Heart left ventricle (tissue), 16 donors: Measurements from ENCODE around the gene NFASC. TPM values are rescaled to one million over a fixed set of nuclear protein-coding genes. Genes with fewer than 3 reads are reported as not detected.
A peak's percentile ranks its signal among the peaks of the same experiment; 100 is the strongest.

Experiments
- ATAC-seq, 4 donors: fragments of 200-7000 bp; cut with Tn5 transposase; one replicate each; pipeline ENCODE4 v1.9.1; 2020 to 2022; ENCODE audit warnings: moderate library complexity in 4 of 4, mild to moderate bottlenecking in 3 of 4, moderate number of reproducible peaks in 1 of 4
- DNase-seq, 5 donors: peaks; one replicate each; pipeline ENCODE4 v3.0.0-alpha.2; 2020
- H3K27ac ChIP-seq, 12 donors: fragments of 200-600 bp; sonication (generic) in 4 of 12; one replicate each; pipeline versions ENCODE4 v1.5.0 to v1.8.0; 2016 to 2022; ENCODE audit warnings: mild to moderate bottlenecking in 2 of 12
- H3K27me3 ChIP-seq, 9 donors: fragments of 200-600 bp; sonication (generic) in 2 of 9; one replicate each; pipeline versions ENCODE4 v1.5.1 to v1.8.0; 2016 to 2022; ENCODE audit warnings: mild to moderate bottlenecking in 3 of 9
- H3K36me3 ChIP-seq, 9 donors: fragments of 200-600 bp; sonication (generic) in 2 of 9; one replicate each; pipeline versions ENCODE4 v1.5.0 to v1.8.0; 2018 to 2022; ENCODE audit warnings: mild to moderate bottlenecking in 2 of 9
- H3K4me1 ChIP-seq, 12 donors: fragments of 200-600 bp; sonication (generic) in 4 of 12; one replicate each; pipeline versions ENCODE4 v1.5.0 to v1.8.0; 2016 to 2022; ENCODE audit warnings: mild to moderate bottlenecking in 3 of 12
- H3K4me3 ChIP-seq, 12 donors: fragments of 200-600 bp; sonication (generic) in 4 of 12; one replicate each; pipeline versions ENCODE4 v1.5.0 to v1.8.0; 2017 to 2022; ENCODE audit warnings: mild to moderate bottlenecking in 9 of 12, moderate library complexity in 4 of 12
- H3K9me3 ChIP-seq, 12 donors: fragments of 200-600 bp; sonication (generic) in 4 of 12; one replicate each; pipeline versions ENCODE4 v1.5.0 to v1.8.0; 2016 to 2022; ENCODE audit warnings: mild to moderate bottlenecking in 1 of 12
- POLR2A ChIP-seq, 2 donors: fragments of 450-650 bp; IDR thresholded peaks; one replicate each; pipeline ENCODE4 v1.6.1; 2017; ENCODE audit warnings: antibody characterized with exemption in 2 of 2, mild to moderate bottlenecking in 2 of 2, moderate library complexity in 2 of 2
- WGBS, 4 donors: extraction: QIAGEN DNeasy Blood & Tissue Kit in 2 of 4; methylation state at CpG; one replicate each; pipeline versions ENCODE4 v1.1.5 to v1.1.7; 2013 to 2018; 5-methylcytosine and 5-hydroxymethylcytosine counted together
- intact Hi-C, 10 donors: fragments of 100-400 bp; cut with DNase I; formaldehyde crosslinking; loops; one replicate each; pipeline versions ENCODE4 v1.11.1 to v1.14.2; 2022
- polyA plus RNA-seq, 2 donors: library from polyadenylated mRNA; stranded (reverse); fragments of 200-250 nt; gene quantifications; one replicate each; pipeline ENCODE4 v1.2.3, GENCODE V29; 2013
- total RNA-seq, 9 donors: library from RNA; depleted of rRNA in 2 of 9; stranded (reverse); fragments of >200 nt in 2 of 9; fragmentation: NEBNext Ultra II Directional in 3 of 9; extraction: Animal tissue kit (Norgen Biotek cat#: 25700) in 3 of 9; gene quantifications; one replicate each; pipeline versions ENCODE4 v1.1.0 to v1.2.4, GENCODE V29; 2016 to 2023
- TF ChIP-seq, protein P1 (sequence below), 12 donors: fragments of 200-600 bp; sonication (generic) in 4 of 12; IDR thresholded peaks; one replicate each; pipeline versions ENCODE4 v1.5.0 to v1.8.0; 2018 to 2022; ENCODE audit warnings: antibody characterized with exemption in 12 of 12, mild to moderate bottlenecking in 5 of 12
- donor health status: ischemic (EF 13 %, LVEDD 7.1; RV severe dilation, severe dysfunction).
- donor health status: healthy with polysubstance abuse.
- donor health status: DM: no; HTN: yes; CAD: no.
- donor health status: DM: no; HTN: no; CAD: no.
- donor health status: ischemic (EF 25% LVEDD 6.9; RV normal size, moderate dysfunction).
- donor health status: ischemic (EF 25% LVEDD 5.7; RV mildly dilated, moderate dysfunction).
- donor health status: healthy.
- donor health status: DM: yes; HTN: yes; CAD: no.
- donor health status: ischemic (EF 35%, LVEDD 5.7; RV mildly dilated, moderate dysfunction).
- donor health status: nonischemic (EF 11% LVEDD 7.7; RV severe dilation, severe dysfunction).
- donor health status: DM: yes; HTN: yes; CAD: no.
- donor health status: PGD.
- donor health status: ischemic (EF 29% LVEDD 5.4; RV normal size, mild dysfunction).
- donor health status: nonischemic (EF 23%, LVEDD 6.1; RV moderate dilation, normal function).

Gene NFASC
- total and polyA plus RNA-seq, 11 donors: 2.5 to 14.6 (median 10.3) TPM

DNA sequence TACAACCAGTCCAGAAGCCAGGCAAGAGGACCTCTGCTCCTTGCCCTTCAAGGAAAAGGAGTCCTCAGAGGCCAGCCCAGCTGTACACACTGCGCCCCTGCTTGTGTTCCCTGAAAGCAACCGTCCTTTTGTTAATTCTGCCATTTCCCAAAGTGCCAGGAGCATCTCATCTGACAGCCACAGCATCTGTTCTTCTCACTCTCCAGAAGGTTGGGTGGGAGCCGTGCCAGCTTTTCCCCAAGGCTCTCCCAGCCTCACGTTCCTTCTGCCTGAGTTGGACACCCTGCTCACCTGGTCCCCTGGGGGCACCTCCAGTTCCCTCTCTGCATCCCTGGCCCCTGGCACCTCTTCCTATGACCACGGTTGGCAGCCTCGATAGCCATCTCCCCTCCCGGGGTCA is 161.8 kb downstream of the NFASC start:
- no peaks in the 10 kb centered on the region for H3K9me3 ChIP-seq
- H3K27me3 ChIP-seq: peaks cover 0 to 6% (median 0%) of the 10 kb centered on the region in 9 donors
- ATAC-seq (no peak), DNase-seq (no peak)
- H3K4me3 ChIP-seq: no peak overlapping the region
- no peaks in the 10 kb centered on the region for H3K36me3 ChIP-seq
- 79 to 87% (median 84%) methylated on average over 7 of the region's 7 CpGs for WGBS, 4 donors
- intact Hi-C loops: no loop called here
- TF ChIP-seq, protein P1, sequence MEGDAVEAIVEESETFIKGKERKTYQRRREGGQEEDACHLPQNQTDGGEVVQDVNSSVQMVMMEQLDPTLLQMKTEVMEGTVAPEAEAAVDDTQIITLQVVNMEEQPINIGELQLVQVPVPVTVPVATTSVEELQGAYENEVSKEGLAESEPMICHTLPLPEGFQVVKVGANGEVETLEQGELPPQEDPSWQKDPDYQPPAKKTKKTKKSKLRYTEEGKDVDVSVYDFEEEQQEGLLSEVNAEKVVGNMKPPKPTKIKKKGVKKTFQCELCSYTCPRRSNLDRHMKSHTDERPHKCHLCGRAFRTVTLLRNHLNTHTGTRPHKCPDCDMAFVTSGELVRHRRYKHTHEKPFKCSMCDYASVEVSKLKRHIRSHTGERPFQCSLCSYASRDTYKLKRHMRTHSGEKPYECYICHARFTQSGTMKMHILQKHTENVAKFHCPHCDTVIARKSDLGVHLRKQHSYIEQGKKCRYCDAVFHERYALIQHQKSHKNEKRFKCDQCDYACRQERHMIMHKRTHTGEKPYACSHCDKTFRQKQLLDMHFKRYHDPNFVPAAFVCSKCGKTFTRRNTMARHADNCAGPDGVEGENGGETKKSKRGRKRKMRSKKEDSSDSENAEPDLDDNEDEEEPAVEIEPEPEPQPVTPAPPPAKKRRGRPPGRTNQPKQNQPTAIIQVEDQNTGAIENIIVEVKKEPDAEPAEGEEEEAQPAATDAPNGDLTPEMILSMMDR (IDR thresholded peaks at IDR 0.05): no peak
- no peaks in the 10 kb centered on the region for H3K4me1 ChIP-seq
- no peak overlapping the region for H3K27ac ChIP-seq

DNA sequence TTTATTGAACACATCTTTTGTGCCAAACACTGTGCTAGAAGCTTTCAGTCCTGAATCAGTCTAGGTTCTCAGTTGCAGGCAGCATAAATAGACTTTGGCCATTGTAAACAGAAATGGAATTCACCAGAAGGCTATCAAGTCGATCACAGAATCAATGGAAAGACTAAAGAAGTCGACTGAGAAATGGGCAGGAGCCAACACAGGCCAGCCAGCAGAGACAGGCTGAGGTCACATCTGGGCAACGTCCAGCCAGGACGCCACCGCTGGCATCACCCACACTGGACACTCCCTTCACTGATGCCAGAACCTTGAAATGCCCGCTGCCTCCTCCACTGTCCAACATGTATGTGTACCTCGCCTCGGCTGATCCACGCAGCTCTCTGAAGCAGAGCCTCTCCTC is 166.9 kb downstream of the NFASC start:
- H3K4me1 ChIP-seq: no peaks in the 10 kb centered on the region
- DNase-seq (no peak), ATAC-seq (no peak)
- TF ChIP-seq POLR2A (IDR thresholded peaks at IDR 0.05): no peak
- TF ChIP-seq, protein P1 (IDR thresholded peaks at IDR 0.05): no peak
- intact Hi-C loops: no loop called here
- no peak overlapping the region for H3K4me3 ChIP-seq
- 85 to 90% (median 87%) methylated on average over 9 of the region's 9 CpGs for WGBS, 4 donors
- H3K27me3 ChIP-seq: peaks cover 0 to 20% (median 3%) of the 10 kb centered on the region in 9 donors
- H3K36me3 ChIP-seq: no peaks in the 10 kb centered on the region
- no peak overlapping the region for H3K27ac ChIP-seq
- H3K9me3 ChIP-seq: no peaks in the 10 kb centered on the region

DNA sequence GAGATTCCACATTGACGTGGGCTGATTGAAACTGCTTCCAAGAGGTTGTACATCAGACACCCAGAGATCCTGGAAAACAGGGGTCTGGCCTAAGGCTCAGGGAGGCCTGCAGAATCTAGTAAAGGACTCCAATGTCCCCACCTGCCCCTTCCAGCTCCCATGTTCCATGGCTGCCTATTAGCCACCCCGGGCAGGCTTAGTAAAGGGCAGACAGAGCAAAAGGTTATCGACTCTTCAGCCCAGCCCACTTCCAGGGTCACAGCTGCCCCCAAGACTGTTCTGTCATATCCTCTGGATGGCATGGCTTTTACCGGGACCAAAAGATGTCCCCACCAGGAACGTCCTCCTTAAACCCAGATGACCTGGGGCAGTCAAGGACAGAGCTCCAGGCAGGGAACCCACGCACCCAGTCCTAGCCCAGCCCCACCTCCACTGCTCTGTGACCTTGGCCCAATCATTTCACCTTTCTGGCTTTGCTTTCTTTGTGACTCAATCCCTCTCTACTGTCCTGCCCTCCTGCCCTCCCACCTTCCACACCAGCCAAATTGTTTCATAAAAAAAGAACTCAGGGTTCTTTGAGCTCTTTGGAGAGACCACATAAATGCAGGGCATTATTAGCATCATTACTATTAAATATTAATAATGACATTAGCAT is 167.6 kb downstream of the NFASC start:
- DNase-seq (no peak), ATAC-seq (peak in 1 of 4 donors; percentile 26)
- H3K27ac ChIP-seq: no peak overlapping the region
- no peaks in the 10 kb centered on the region for H3K36me3 ChIP-seq
- intact Hi-C loops: no loop called here
- H3K4me3 ChIP-seq: no peak overlapping the region
- H3K4me1 ChIP-seq: peaks cover 0 to 7% (median 0%) of the 10 kb centered on the region in 12 donors
- H3K9me3 ChIP-seq: no peaks in the 10 kb centered on the region
- H3K27me3 ChIP-seq: peaks cover 1 to 23% (median 7%) of the 10 kb centered on the region in 9 donors
- 76 to 79% (median 77%) methylated on average over 6 of the region's 6 CpGs for WGBS, 4 donors
- no peak for TF ChIP-seq POLR2A (IDR thresholded peaks at IDR 0.05)
- TF ChIP-seq, protein P1 (IDR thresholded peaks at IDR 0.05): no peak

DNA sequence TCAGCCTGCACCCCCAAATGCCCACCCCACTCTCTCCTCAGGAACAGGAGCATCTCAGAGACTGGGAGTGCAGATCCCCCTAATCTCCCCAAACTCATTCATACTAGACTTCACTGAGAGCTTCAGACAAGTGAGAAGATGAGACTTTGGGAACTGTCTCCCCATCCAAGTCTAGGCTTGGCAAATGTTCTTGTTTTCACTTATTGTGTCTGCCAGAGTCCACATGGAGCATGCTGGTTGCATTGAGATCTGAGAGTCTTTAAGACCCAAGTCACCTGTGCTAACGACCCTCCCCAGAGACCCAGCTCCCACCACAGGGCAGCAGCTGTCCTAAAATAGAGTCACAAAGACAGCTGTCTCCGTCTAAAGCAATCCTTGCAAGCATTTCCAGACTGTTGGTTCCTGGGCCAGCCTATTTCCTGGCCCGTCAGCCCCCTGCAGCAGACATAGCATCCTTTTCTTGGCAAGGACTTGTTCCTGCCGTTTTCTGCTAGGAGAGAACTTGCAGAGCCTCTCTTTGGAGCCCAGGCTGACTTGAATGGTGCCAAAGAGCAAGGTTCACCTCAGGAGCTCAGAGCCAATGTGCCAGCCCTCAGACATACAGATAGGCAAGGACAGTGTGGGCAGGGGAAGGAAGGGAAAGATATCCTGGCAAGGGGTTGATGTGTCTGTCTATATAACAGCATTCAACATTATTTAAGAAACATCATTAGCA is 170.5 kb downstream of the NFASC start:
- no peak for TF ChIP-seq POLR2A (IDR thresholded peaks at IDR 0.05)
- TF ChIP-seq, protein P1 (IDR thresholded peaks at IDR 0.05): no peak
- Histone ChIP-seq H3K36me3 (no peaks in the 10 kb centered on the region), H3K4me3 (no peak overlapping the region), H3K4me1 (peaks cover 0 to 10% (median 0%) of the 10 kb centered on the region in 12 donors), H3K9me3 (no peaks in the 10 kb centered on the region), H3K27me3 (peaks cover 5 to 52% (median 33%) of the 10 kb centered on the region in 9 donors), H3K27ac (no peak overlapping the region)
- DNase-seq: no peak
- no peak for ATAC-seq
- 23 to 39% (median 36%) methylated on average over 4 of the region's 4 CpGs for WGBS, 4 donors
- intact Hi-C loops: no loop called here
